HCT116 (cell line): ENCODE data around the gene UBE2F. TPM values are rescaled to one million over a fixed set of nuclear protein-coding genes. Genes with fewer than 3 reads are reported as not detected.

Source experiments
- ATAC-seq: fragments of 200-7000 bp; cut with Tn5 transposase; 2 replicates; pipeline ENCODE4 v1.9.1; 2020; ENCODE audit warnings: mild to moderate bottlenecking, moderate library complexity
- BruUV-seq: library from RNA; stranded (reverse); fragments of 400-500 nt; replicated peaks from 2 replicates; lab custom pipeline; 2021; lab: Mats Ljungman, UMichigan
- CTCF ChIA-PET: fragments of 300-600 bp; sonication (Branson Sonifier 250); formaldehyde crosslinking; loops from one replicate; lab custom pipeline; 2021; ENCODE audit warnings: antibody characterized with exemption; lab: Charles Lee
- POLR2A ChIA-PET: fragments of 300-600, 350-600 bp; sonication (Branson Sonifier 250); formaldehyde crosslinking; loops from one replicate; lab custom pipeline; 2021; ENCODE audit warnings: antibody characterized with exemption; lab: Charles Lee
- RAD21 ChIA-PET, 2 experiments: fragments of 300-600 bp; sonication (Branson Sonifier 250); formaldehyde crosslinking; loops; one replicate each; lab custom pipeline; 2023; ENCODE audit warnings: low total read pairs in 2 of 2; ENCODE audit not compliant: uncharacterized antibody in 2 of 2, unreplicated experiment in 2 of 2, low non-redundant PET in 1 of 2; lab: Charles Lee
- DNase-seq: peaks from one replicate; pipeline ENCODE4 v3.0.0-alpha.2; 2010; ENCODE audit warnings: low read depth, low spot score
- H2AFZ ChIP-seq: fragments of 200-600 bp; shearing (Covaris generic), sonication (generic); 2 replicates; pipeline ENCODE4 v1.6.1; 2017; ENCODE audit warnings: low read depth, mixed run types, mixed read lengths, antibody characterized with exemption, low read length; ENCODE audit not compliant: poor library complexity, severe bottlenecking
- H3K27ac ChIP-seq: 2 replicates; pipeline ENCODE4 v1.5.1; 2012; ENCODE audit warnings: low read depth, low read length
- H3K27me3 ChIP-seq: fragments of 200-600 bp; sonication (generic); 2 replicates; pipeline ENCODE4 v1.6.1; 2016; ENCODE audit warnings: mixed run types, low read length, mixed read lengths; ENCODE audit not compliant: insufficient read depth
- H3K36me3 ChIP-seq, 2 experiments: fragments of 200-500 bp in 1 of 2; fragments of 200-600 bp in 1 of 2; sonication (Bioruptor generic) in 1 of 2; sonication (generic) in 1 of 2; 2 replicates each; pipeline versions ENCODE4 v1.5.1 to v1.6.1; 2014 to 2016; ENCODE audit warnings: low read length in 2 of 2, inconsistent platforms in 1 of 2, mixed read lengths in 1 of 2, mixed run types in 1 of 2; ENCODE audit not compliant: insufficient read depth in 2 of 2, control insufficient read depth in 1 of 2
- H3K4me1 ChIP-seq, 2 experiments: fragments of 200-600 bp in 1 of 2; sonication (generic) in 1 of 2; 2 replicates each; pipeline versions ENCODE4 v1.5.1 to v1.6.1; 2012 to 2017; ENCODE audit warnings: low read length in 2 of 2, inconsistent platforms in 1 of 2, mild to moderate bottlenecking in 1 of 2, mixed read lengths in 1 of 2, mixed run types in 1 of 2, moderate library complexity in 1 of 2; ENCODE audit not compliant: insufficient read depth in 2 of 2, control insufficient read depth in 1 of 2
- H3K4me2 ChIP-seq: fragments of 200-600 bp; sonication (generic); 2 replicates; pipeline ENCODE4 v1.6.1; 2017; ENCODE audit warnings: mixed run types, low read length, mixed read lengths
- H3K4me3 ChIP-seq, 2 experiments: fragments of 200-600 bp in 1 of 2; sonication (generic) in 1 of 2; replicated peaks in 1 of 2; 2 replicates each; pipeline ENCODE4 v1.5.1; 2011 to 2016; ENCODE audit warnings: low read length in 2 of 2, control low read depth in 1 of 2, low read depth in 1 of 2, mild to moderate bottlenecking in 1 of 2, mixed read lengths in 1 of 2, mixed run types in 1 of 2
- H3K79me2 ChIP-seq: fragments of 200-600 bp; sonication (generic); 2 replicates; pipeline ENCODE4 v1.6.1; 2017; ENCODE audit warnings: mild to moderate bottlenecking, mixed run types, low read length, moderate library complexity, mixed read lengths; ENCODE audit not compliant: insufficient read depth
- H3K9ac ChIP-seq: fragments of 200-600 bp; sonication (generic); 2 replicates; pipeline ENCODE4 v1.6.1; 2016; ENCODE audit warnings: low read length, mixed read lengths
- H3K9me2 ChIP-seq: fragments of 200-600 bp; sonication (generic), shearing (Covaris generic); 2 replicates; pipeline ENCODE4 v1.6.1; 2017; ENCODE audit warnings: mixed run types, mild to moderate bottlenecking, moderate library complexity; ENCODE audit not compliant: insufficient read depth
- H3K9me3 ChIP-seq, 2 experiments: fragments of 200-500 bp in 1 of 2; fragments of 200-600 bp in 1 of 2; sonication (Bioruptor generic) in 1 of 2; sonication (generic) in 1 of 2; 2 replicates each; pipeline ENCODE4 v1.6.1; 2014 to 2017; ENCODE audit warnings: low read length in 2 of 2, mixed read lengths in 2 of 2, inconsistent platforms in 1 of 2, low read depth in 1 of 2, mild to moderate bottlenecking in 1 of 2, mixed run types in 1 of 2, moderate library complexity in 1 of 2; ENCODE audit not compliant: control insufficient read depth in 1 of 2, insufficient read depth in 1 of 2
- H4K20me1 ChIP-seq: fragments of 200-600 bp; sonication (generic), shearing (Covaris generic); 2 replicates; pipeline ENCODE4 v1.6.1; 2017; ENCODE audit warnings: mixed run types, mild to moderate bottlenecking, moderate library complexity; ENCODE audit not compliant: insufficient read depth
- CBX3 ChIP-seq: IDR thresholded peaks from 2 replicates; pipeline ENCODE4 v1.6.1; 2012; ENCODE audit warnings: low read depth
- ELF1 ChIP-seq: IDR thresholded peaks from 2 replicates; pipeline ENCODE4 v1.6.1; 2012; ENCODE audit warnings: low read depth, borderline replicate concordance
- EZH2 ChIP-seq: fragments of 200-600 bp; sonication (generic); IDR thresholded peaks from 2 replicates; pipeline ENCODE4 v1.6.1; 2017; ENCODE audit warnings: antibody characterized with exemption, mixed run types
- EZH2phosphoT487 ChIP-seq: fragments of 200-600 bp; IDR thresholded peaks from 2 replicates; pipeline ENCODE4 v1.6.1; 2018; ENCODE audit warnings: antibody characterized with exemption, borderline replicate concordance
- JUND ChIP-seq: IDR thresholded peaks from 2 replicates; pipeline ENCODE4 v1.6.1; 2012
- SIN3A ChIP-seq: IDR thresholded peaks from 2 replicates; pipeline ENCODE4 v1.6.1; 2012; ENCODE audit warnings: low read depth
- SP1 ChIP-seq: IDR thresholded peaks from 2 replicates; pipeline ENCODE4 v1.6.1; 2012; ENCODE audit warnings: low read depth
- SRF ChIP-seq: IDR thresholded peaks from 2 replicates; pipeline ENCODE4 v1.6.1; 2012; ENCODE audit warnings: low read depth
- YY1 ChIP-seq: IDR thresholded peaks from 2 replicates; pipeline ENCODE4 v1.6.1; 2011; ENCODE audit warnings: low read length, low read depth, moderate library complexity, mild to moderate bottlenecking; ENCODE audit not compliant: insufficient replicate concordance; ENCODE audit errors: extremely low read depth
- ZFX ChIP-seq: fragments of 450-650 bp; IDR thresholded peaks from 2 replicates; pipeline ENCODE4 v1.6.1; 2017
- intact Hi-C: fragments of 100-400 bp; cut with micrococcal nuclease; formaldehyde crosslinking; loops from 2 replicates; pipeline ENCODE4 v1.10.0; 2022
- total RNA-seq: library from RNA; stranded (reverse); gene quantifications from one replicate; pipeline ENCODE4 v1.2.1, GENCODE V29; 2021; ENCODE audit not compliant: unreplicated experiment
- TF ChIP-seq, protein P1 (sequence below): IDR thresholded peaks from 2 replicates; pipeline ENCODE4 v1.6.1; 2012
- TF ChIP-seq, protein P2 (sequence below): IDR thresholded peaks from 2 replicates; pipeline ENCODE4 v1.6.1; 2012; ENCODE audit warnings: low read depth
- TF ChIP-seq, protein P3 (sequence below): IDR thresholded peaks from 2 replicates; pipeline ENCODE4 v1.6.1; 2011; ENCODE audit warnings: mild to moderate bottlenecking, low read length, moderate library complexity; ENCODE audit not compliant: insufficient replicate concordance; ENCODE audit errors: extremely low read depth

UBE2F gene
- total RNA-seq, 1 experiment from 2014 or later: 32.8 TPM

DNA sequence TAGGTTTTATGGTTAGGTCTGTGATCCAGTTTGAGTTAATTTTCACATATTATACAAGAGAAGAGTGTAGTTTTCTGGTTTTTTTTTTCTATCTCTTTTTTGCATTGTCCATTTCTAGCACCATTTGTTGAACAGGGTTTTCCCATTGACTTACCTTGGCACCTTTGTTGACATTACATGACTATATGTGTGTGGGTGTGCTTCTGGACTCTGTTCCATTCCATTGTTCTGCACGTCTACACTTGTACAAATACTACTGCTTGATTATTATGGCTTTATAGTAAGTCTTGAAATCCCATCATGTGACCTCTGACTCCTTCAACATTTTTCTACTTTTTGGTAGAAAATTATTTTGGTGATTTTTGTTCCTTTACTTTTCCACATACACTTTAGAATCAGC lies 38.7 kb downstream of the UBE2F start:
- Histone ChIP-seq H3K9ac (no peak overlapping the region), H2AFZ (no peak overlapping the region), H4K20me1 (peaks cover under 1% of the 10 kb centered on the region; the same call in 1 of the 2 replicates), H3K9me2 (no peaks in the 10 kb centered on the region), H3K36me3 (peaks cover 0 to 2% of the 10 kb centered on the region in 2 experiments; a peak in 1 of 4 replicates), H3K4me2 (no peak overlapping the region), H3K4me1 (no peaks in the 10 kb centered on the region), H3K27me3 (no peaks in the 10 kb centered on the region), H3K9me3 (no peaks in the 10 kb centered on the region), H3K27ac (no peak overlapping the region), H3K4me3 (no peak overlapping the region), H3K79me2 (peaks cover 11% of the 10 kb centered on the region; the same call in 1 of the 2 replicates)
- intact Hi-C loops: no loop called here
- ChIA-PET POLR2A (no interaction called here), CTCF (interaction anchor here (0.7 kb wide), 1 partner anchor 10 kb away, joined by 3 read pairs; no protein-coding TSS in a partner anchor), RAD21 (no interaction called here)
- no TSS peak for BruUV-seq
- ATAC-seq: no peak
- no peak for DNase-seq
- TF ChIP-seq, protein P1, sequence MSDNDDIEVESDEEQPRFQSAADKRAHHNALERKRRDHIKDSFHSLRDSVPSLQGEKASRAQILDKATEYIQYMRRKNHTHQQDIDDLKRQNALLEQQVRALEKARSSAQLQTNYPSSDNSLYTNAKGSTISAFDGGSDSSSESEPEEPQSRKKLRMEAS: no peak
- no peak for TF ChIP-seq ELF1
- TF ChIP-seq ZFX: no peak
- TF ChIP-seq JUND: no peak
- no peak for TF ChIP-seq SIN3A

DNA sequence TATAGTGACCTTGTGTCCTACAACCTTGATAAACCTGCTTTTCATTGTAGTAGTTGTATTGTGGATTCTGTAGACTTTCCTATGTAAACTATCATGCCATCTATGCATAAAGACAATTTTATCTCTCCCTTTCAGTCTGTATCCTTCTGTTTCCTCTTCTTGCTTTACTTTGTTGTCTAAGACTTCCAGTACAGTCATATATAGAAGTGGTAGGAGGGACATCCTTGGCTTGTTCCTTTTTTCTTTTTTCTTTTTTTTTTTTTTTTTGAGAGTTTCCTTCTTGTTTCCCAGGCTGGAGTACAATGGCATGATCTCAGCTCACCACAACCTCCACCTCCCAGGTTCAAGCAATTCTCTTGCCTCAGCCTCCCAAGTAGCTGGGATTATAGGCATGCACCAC lies 39.7 kb downstream of the UBE2F start:
- no TSS peak for BruUV-seq
- RAD21 ChIA-PET: no interaction called here
- Histone ChIP-seq H3K9me2 (no peaks in the 10 kb centered on the region), H3K27ac (no peak overlapping the region), H3K36me3 (no peaks in the 10 kb centered on the region; a peak in 1 of 4 replicates), H3K9me3 (no peaks in the 10 kb centered on the region), H4K20me1 (no peaks in the 10 kb centered on the region), H3K4me2 (no peak overlapping the region), H3K27me3 (no peaks in the 10 kb centered on the region), H3K4me3 (no peak overlapping the region), H3K79me2 (peaks cover 11% of the 10 kb centered on the region; the same call in 1 of the 2 replicates), H2AFZ (no peak overlapping the region), H3K9ac (no peak overlapping the region), H3K4me1 (no peaks in the 10 kb centered on the region)
- DNase-seq (no peak), ATAC-seq (no peak)
- POLR2A ChIA-PET: no interaction called here
- CTCF ChIA-PET: no interaction called here
- intact Hi-C loops: no loop called here
- TF ChIP-seq, protein P2, sequence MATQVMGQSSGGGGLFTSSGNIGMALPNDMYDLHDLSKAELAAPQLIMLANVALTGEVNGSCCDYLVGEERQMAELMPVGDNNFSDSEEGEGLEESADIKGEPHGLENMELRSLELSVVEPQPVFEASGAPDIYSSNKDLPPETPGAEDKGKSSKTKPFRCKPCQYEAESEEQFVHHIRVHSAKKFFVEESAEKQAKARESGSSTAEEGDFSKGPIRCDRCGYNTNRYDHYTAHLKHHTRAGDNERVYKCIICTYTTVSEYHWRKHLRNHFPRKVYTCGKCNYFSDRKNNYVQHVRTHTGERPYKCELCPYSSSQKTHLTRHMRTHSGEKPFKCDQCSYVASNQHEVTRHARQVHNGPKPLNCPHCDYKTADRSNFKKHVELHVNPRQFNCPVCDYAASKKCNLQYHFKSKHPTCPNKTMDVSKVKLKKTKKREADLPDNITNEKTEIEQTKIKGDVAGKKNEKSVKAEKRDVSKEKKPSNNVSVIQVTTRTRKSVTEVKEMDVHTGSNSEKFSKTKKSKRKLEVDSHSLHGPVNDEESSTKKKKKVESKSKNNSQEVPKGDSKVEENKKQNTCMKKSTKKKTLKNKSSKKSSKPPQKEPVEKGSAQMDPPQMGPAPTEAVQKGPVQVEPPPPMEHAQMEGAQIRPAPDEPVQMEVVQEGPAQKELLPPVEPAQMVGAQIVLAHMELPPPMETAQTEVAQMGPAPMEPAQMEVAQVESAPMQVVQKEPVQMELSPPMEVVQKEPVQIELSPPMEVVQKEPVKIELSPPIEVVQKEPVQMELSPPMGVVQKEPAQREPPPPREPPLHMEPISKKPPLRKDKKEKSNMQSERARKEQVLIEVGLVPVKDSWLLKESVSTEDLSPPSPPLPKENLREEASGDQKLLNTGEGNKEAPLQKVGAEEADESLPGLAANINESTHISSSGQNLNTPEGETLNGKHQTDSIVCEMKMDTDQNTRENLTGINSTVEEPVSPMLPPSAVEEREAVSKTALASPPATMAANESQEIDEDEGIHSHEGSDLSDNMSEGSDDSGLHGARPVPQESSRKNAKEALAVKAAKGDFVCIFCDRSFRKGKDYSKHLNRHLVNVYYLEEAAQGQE: no peak
- TF ChIP-seq EZH2 (no peak), EZH2phosphoT487 (no peak), SIN3A (no peak), SP1 (no peak), CBX3 (no peak), ELF1 (no peak), SRF (no peak), YY1 (no peak)
- TF ChIP-seq, protein P3, sequence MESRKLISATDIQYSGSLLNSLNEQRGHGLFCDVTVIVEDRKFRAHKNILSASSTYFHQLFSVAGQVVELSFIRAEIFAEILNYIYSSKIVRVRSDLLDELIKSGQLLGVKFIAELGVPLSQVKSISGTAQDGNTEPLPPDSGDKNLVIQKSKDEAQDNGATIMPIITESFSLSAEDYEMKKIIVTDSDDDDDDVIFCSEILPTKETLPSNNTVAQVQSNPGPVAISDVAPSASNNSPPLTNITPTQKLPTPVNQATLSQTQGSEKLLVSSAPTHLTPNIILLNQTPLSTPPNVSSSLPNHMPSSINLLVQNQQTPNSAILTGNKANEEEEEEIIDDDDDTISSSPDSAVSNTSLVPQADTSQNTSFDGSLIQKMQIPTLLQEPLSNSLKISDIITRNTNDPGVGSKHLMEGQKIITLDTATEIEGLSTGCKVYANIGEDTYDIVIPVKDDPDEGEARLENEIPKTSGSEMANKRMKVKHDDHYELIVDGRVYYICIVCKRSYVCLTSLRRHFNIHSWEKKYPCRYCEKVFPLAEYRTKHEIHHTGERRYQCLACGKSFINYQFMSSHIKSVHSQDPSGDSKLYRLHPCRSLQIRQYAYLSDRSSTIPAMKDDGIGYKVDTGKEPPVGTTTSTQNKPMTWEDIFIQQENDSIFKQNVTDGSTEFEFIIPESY: no peak
